ENCODE measurements around the gene AQP11.
"Not testable (repeated sequence)": the region's sequence is repeated elsewhere in the genome, so short reads cannot be mapped to it uniquely, and the experiment has no call there.

The AQP11 gene

DNA sequence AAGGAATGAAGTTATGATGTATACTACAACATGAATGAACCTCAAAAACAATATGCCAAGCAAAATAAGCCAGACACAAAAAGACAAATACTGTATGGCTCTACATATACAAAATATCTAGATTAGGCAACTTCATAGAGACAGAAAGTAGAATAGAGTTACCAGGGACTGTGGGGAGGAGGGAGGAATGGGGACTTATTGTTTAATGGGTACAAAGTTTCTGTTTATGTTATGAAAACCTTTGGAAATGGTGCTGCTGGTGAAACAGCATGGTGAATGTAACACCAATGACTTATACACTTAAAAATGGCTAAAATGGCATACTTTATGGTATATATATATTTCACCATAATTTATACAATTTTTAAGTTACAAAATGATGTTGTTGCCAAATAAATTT is 4.1 kb downstream of the AQP11 start:
- DNase-seq: no peak

DNA sequence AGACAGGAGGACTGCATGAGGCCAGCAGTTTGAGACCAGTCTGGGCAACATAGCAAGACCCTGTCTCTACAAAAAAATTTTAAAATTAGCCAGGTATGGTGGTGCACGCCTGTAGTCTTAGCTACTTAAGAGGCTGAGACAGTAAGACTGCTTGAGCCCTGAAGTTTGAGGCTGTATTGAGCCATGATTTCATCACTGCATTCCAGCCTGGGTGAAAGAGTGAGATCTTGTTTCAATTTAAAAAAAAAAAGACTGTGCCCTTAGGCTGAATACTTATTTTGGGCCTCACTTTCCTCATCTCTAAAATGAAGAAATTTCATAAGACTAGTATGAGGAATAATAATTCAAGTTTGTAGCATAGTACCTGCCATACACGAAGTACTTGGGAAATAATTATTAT is 6.9 kb downstream of the AQP11 start:
- peak; percentile 67 for DNase-seq

GRCh38 chr11:77598195-77598594 is 8.4 kb downstream of the AQP11 start:
- DNase-seq: no peak

GRCh38 chr11:77602381-77603088 is 12.8 kb downstream of the AQP11 start:
- DNase-seq: peak; percentile 90

- no peak for DNase-seq
Observed at GRCh38 chr11:77604281-77604680, 14.5 kb downstream of the AQP11 start.

- no peak for DNase-seq
Observed at GRCh38 chr11:77609234-77609633, 19.5 kb downstream of the AQP11 start.

DNA sequence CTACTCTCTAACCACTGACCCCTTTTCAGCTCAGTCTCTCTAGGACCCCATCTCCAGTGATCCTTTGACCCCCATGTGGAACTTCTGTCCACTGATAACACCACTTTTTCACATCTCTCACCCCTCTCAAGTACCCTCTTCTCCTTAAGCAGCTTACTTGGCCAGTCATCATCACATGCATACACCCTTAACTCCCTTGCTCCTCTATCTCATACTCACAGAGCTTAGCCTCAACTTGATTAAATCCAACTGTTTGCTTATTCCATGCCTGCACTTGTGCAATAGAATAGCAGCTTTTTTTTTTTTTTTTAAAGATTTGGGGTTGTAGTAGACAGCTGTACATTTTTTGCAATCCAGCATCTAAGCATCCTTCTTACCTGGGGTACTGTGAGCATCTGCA is 22.2 kb downstream of the AQP11 start:
- DNase-seq: no peak

DNA sequence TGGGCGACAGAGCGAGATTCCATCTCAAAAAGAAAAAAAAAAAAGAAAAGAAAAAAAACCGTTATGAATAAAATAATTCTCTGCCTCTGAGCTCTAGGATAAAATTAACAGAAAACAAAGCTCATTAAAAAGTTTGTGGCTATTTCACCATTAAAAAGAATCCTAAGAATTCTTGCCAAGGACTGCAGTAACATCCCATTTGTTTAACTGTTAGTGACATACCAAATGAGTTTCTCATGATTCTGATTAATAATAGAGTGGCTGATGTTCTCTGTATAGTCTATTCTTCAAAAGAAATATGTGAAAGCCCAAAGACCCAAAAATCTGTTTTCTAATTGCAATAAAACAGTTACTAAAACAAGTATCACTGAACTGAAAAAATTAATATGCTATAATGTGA is 28.1 kb downstream of the AQP11 start:
- DNase-seq: peak; percentile 58

- peak; percentile 54 for DNase-seq
Observed at GRCh38 chr11:77619576-77620198, 29.9 kb downstream of the AQP11 start.

DNA sequence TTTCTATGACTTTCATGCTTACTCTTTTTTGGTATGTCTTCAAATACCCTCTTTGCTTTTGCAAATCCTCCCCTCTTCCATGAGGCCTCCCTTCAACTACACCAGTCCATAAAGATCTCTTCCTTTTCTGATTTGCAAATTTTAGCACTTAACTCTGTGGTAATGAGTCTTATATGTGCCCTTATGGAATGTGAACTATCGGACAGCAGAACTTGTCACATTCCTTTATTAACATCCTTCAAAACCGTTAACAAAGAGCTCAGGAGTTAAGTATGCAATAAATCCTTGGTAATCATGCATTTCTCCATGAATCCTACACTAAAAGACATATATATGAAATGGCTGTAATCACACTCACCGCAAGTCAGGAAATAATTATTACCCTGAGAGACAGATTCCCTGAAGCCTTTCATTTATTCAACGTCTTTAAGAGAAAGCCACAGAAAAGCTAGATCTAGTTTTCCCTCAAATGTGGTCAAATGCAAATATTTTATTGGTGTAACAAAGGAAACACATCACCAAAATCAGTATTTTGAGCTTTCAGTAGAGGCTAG is 40.5 kb downstream of the AQP11 start:
- DNase-seq: no peak

DNA sequence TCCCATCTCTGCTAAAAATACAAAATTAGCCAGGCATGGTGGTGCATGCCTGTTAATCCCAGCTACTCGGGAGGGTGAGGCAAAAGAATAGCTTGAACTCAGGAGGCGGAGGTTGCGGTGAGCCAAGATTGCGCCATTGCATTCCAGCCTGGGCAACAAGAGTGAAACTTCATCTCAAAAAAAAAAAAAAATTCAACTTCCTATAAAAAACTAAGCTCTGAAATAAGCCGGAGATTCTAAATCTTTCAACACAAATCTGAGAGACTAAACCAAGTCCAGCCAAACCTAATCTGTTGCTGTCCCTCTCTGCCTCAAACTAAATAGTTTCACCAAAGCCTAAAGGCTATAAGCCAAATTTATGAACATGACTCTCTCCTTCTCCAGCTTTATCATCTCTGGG is 44.2 kb downstream of the AQP11 start:
- DNase-seq: not testable (repeated sequence)

DNA sequence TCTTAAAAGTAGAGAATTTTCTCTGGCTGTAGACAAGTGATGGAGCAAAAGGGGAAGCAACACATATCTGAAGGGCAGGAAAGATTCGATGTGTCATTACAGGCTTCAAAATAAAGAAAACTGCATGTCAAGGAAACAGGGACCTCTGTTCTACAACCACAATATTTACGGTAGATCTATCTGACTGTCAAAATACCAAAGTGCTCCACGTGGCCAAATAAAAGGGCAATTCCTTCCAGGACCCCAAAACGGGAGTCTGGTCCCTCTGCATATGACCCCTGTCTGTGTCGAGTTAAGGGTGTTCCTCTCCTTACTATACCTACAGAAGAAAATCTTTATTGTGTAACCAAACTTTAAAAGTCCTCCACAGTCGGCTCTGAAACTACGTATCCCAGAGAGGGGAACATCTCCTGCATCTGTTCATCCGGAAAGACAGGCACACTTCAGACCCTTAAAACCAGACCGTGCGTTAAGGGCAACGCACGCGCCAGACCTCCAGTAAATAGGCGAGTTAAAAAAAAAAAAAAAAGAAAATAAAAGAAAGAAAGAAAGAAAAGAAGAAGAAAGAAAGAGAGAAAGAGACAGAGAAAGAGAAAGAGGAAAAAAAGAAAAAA is 47.1 kb downstream of the AQP11 start:
- no peak for DNase-seq

- DNase-seq: peak; percentile 91
Observed at GRCh38 chr11:77637345-77638165, 47.8 kb downstream of the AQP11 start, which contains the start of gene CLNS1A. CLNS1A (minus strand) TSS chr11:77637794; CDS start chr11:77637714, 80 bp downstream.

- DNase-seq: no peak
Observed at GRCh38 chr11:77642228-77642627, 52.5 kb downstream of the AQP11 start.

- DNase-seq: no peak
Observed at GRCh38 chr11:77644887-77645286, 55.1 kb downstream of the AQP11 start.

DNA sequence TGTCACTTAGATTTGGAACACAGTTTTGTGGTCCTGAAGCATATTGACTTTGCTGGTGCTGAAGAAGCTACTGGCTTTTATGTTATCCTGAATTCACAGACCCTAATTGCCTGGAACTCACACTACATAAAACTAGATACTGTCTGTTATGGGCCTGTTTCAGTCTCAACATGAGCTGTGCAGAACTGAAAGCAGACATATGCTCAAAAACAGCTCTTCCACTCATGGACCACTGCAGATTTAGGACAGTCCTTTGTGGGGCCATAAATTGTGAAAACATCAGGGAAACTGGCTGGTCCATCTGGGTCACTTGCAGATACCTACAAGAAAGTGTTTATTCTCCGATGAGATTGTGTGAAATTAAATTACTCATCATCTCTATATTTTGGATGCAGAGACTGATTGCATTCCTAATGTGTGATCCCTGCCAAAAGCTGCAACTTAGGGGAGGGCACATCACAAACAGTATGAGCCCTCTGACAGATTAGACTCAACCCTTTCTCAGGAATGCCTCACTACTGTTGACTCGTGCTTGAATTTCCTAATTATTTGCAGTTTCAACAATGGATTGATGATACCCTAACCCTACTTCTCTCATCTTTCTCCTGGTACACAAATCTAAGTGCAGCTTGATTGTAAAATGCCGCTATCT is 58.0 kb downstream of the AQP11 start:
- peak; percentile 25 for DNase-seq

DNA sequence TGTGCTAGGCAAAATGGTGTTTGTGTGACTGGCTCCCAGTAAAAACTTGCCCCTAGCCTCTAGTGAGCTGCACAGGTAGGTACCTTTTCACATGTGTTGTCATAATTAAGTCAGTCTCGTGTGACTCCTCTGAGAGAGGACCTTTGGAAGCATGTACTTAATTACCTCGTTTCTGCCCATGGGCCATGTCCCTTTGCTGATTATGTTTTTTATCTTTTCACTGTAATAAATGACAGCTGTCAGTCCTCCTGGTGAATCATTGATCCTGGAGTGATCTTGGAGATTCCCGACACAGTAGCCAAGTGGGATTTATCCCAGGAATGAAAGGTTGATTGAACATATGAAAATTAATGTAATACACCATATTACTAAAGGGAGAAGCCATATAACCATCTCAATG is 60.4 kb downstream of the AQP11 start:
- DNase-seq: no peak

GRCh38 chr11:77654770-77655434 is 65.1 kb downstream of the AQP11 start:
- DNase-seq: peak; percentile 63

DNA sequence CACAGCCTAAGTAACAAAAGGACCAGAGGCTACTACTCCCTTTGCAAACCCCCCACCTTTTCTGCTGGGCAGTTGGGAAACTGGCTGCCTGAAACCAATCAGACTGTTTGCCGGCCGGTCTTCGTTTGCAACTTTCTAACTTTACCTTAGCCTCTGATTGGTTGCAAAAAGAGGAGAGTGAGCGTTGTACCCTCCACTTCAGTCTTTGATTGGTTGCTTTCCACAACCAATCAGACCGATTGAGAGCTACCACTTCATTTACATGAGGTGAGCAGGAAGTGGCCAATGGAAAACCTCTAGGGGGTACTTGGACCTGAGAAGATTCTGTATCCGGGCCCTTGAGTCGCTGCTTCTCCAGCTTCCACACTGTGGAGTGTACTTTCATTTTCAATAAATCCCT is 66.6 kb downstream of the AQP11 start:
- DNase-seq: no peak

DNA sequence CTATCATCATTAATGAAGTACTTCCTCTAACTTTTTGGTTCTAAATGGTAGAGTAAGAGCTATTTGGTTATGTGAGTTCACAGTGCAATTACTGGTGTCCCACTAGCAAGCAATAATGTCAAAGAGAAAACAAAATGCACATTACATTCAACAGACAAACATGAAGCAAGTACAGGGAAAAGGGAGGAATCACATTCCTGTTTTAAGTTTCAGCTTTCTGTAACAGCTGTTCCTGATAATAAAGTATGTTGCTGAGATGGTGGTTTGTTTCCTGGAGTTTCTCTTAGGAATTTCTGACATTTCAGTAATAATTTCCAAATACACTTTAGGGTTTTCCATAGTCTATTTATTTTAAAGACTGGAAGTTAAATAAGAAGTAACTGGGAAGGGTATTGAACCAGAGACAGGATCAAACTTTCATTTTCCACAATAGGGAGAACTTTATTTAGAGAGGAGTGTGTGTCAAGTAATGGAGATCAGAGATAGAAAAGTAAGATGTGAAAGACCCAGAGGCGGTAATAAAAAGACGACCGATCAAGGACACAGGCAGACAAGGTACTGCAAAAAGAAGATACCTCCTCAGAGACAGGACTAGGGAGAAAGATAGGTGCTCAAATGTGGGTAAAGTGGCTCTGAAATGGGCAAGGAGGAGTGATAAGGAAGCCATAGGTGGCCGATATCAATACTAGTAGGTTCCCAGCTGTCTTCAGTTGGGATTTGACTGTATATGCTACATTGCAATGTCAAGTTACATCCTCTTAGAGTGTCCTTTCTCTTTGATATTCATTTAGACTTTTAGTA is 68.7 kb downstream of the AQP11 start:
- no peak for DNase-seq

Measured in EL (cell line).